ENCODE data around the gene COL27A1.

Gene COL27A1

DNA sequence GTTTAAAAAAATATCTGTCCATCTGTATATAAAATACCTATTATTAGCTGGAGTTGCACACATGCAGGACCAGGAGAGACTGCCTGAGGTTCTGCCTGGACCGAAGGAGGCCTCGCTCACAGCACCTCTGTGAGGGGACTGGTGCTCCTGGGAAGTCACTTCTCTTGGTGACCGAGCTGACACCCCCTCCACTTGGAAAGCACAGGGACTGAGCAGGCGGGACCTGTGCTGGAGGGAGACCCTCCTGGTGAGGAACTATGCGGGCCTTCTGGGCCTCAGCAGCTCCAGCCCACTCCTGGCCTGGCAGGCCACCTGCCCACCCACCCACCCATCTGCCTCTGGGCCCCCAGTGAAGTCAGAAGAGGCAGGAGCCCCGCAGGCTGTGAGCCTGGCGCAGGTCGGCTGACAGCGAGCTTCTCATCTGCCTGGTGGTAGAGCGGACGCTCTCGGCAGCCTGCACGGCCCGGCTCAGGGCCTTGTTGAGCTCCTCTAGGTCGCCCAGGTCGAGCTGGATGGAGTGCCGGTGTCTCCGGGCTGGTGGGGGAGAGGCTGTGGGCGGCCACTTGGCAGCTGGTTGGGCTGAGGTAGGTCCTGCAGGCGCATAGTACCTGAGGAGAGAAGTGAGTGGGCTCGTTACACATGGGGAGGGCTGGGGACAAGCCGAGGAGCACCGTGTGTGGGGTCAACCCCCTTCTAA, 181.5 kb downstream of the COL27A1 start:
- TF ChIP-seq POLR2AphosphoS5 (IDR thresholded peaks at IDR 0.05; ENCODE audit: low read depth, low read length) (no peak), FOXP2 (optimal IDR thresholded peaks at IDR 0.05; ENCODE audit: borderline replicate concordance, extremely low read depth, extremely low read length, insufficient read depth) (no peak), SIN3A (IDR thresholded peaks at IDR 0.05; ENCODE audit: borderline replicate concordance, insufficient read depth, low read length) (no peak), TAF1 (IDR thresholded peaks at IDR 0.05; ENCODE audit: borderline replicate concordance, insufficient read depth, low read length) (no peak)
- TF ChIP-seq, protein P1, sequence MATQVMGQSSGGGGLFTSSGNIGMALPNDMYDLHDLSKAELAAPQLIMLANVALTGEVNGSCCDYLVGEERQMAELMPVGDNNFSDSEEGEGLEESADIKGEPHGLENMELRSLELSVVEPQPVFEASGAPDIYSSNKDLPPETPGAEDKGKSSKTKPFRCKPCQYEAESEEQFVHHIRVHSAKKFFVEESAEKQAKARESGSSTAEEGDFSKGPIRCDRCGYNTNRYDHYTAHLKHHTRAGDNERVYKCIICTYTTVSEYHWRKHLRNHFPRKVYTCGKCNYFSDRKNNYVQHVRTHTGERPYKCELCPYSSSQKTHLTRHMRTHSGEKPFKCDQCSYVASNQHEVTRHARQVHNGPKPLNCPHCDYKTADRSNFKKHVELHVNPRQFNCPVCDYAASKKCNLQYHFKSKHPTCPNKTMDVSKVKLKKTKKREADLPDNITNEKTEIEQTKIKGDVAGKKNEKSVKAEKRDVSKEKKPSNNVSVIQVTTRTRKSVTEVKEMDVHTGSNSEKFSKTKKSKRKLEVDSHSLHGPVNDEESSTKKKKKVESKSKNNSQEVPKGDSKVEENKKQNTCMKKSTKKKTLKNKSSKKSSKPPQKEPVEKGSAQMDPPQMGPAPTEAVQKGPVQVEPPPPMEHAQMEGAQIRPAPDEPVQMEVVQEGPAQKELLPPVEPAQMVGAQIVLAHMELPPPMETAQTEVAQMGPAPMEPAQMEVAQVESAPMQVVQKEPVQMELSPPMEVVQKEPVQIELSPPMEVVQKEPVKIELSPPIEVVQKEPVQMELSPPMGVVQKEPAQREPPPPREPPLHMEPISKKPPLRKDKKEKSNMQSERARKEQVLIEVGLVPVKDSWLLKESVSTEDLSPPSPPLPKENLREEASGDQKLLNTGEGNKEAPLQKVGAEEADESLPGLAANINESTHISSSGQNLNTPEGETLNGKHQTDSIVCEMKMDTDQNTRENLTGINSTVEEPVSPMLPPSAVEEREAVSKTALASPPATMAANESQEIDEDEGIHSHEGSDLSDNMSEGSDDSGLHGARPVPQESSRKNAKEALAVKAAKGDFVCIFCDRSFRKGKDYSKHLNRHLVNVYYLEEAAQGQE (IDR thresholded peaks at IDR 0.05; ENCODE audit: insufficient read depth in 1 of 2, low read depth in 2 of 2, low read length in 2 of 2) = no peak

DNA sequence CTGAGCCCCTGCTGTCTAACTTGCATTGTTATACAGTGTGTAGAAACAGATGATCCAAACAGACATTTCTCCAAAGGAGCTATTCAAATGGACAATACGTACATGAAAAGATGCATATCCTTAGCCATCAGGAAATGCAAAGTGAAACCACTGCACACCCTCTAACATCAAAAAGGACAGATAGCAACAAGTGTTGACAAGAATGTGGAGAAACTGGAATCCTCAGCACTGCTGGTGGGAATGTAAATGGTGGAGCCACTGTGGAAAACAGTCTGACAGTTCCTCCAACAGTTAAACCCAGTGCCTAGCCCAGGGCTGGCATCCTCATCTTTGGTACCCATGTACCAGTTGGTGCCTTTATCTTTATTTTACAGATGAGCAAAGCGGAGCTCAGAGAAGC, 182.8 kb downstream of the COL27A1 start:
- TF ChIP-seq FOXP2 (optimal IDR thresholded peaks at IDR 0.05; ENCODE audit: borderline replicate concordance, extremely low read depth, extremely low read length, insufficient read depth) = no peak
- no peak for TF ChIP-seq POLR2AphosphoS5 (IDR thresholded peaks at IDR 0.05; ENCODE audit: low read depth, low read length)
- TF ChIP-seq SIN3A (IDR thresholded peaks at IDR 0.05; ENCODE audit: borderline replicate concordance, insufficient read depth, low read length) = no peak
- no peak for TF ChIP-seq TAF1 (IDR thresholded peaks at IDR 0.05; ENCODE audit: borderline replicate concordance, insufficient read depth, low read length)
- TF ChIP-seq, protein P1 (IDR thresholded peaks at IDR 0.05; ENCODE audit: insufficient read depth in 1 of 2, low read depth in 2 of 2, low read length in 2 of 2) = no peak

DNA sequence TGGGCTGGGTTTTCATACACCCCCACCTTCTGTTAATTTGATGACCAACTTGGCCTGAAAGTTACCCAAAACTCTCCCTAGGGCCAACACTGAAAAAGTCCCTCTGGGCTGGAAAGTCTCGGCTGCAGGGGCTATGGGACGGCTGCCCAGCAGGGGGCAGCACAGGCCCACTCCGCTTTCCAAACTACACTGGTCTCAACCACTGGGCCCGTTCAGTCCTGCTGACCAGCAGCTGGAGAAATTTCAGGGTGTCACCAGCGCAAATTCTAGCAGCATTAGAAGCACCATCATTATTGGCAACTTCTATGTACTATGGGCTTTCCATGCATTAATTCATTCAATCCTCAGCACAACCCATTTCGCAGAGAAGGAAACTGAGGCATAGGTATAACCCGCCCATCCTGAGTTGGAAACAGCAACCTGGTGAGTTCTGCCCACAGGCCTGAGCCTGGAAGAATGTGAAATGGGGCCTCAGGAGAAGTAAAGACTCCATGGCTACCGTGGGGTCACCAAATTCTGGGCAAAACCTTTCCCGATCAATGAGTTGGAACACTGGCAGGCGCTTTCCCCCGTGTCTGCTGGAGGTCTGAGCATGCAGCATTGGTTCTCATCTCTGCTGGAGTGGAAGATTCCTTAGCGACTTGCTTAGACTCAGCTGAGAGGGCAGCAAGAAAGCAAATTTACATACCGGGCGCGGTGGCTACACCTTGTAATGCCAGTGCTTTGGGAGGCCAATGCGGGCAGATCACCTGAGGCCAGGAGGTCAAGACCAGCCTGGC, 184.0 kb downstream of the COL27A1 start:
- no peak for TF ChIP-seq POLR2AphosphoS5 (IDR thresholded peaks at IDR 0.05; ENCODE audit: low read depth, low read length)
- no peak for TF ChIP-seq TAF1 (IDR thresholded peaks at IDR 0.05; ENCODE audit: borderline replicate concordance, insufficient read depth, low read length)
- no peak for TF ChIP-seq SIN3A (IDR thresholded peaks at IDR 0.05; ENCODE audit: borderline replicate concordance, insufficient read depth, low read length)
- TF ChIP-seq, protein P1 (IDR thresholded peaks at IDR 0.05; ENCODE audit: insufficient read depth in 1 of 2, low read depth in 2 of 2, low read length in 2 of 2) = no peak
- TF ChIP-seq FOXP2 (optimal IDR thresholded peaks at IDR 0.05; ENCODE audit: borderline replicate concordance, extremely low read depth, extremely low read length, insufficient read depth) = no peak

DNA sequence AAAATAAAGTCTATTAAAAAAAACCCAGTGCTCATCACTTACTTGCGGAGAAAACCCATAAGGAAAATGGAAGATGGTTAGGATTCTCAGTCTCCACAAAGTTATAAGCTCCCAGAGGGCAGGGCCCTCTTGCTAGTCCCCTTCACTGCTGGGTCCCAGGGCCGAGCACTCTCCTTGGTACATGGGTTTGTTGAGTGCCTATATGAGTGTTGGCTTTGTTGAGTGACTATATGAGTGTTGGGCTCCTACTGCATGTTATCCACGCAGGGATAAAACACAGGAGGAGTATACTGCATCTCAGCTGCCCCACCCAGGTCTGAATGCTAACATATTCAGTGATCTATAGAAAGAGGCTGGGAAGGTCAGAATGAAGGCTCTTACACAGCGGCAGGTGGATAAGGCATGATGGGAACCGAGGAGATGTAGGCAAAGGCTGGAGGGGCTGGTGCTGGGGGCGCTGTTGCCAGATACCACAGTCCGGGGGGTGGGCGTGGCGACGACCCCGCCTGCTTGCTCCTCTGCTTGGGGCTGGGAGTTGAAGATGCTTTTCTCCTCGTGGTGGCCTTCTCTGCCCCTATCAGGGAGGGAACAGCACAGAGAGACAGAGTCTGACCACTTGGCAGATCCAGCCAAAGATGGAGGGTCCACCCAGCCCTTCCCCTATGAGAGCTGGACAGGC, 186.0 kb downstream of the COL27A1 start:
- TF ChIP-seq, protein P1 (IDR thresholded peaks at IDR 0.05; ENCODE audit: insufficient read depth in 1 of 2, low read depth in 2 of 2, low read length in 2 of 2) = no peak
- no peak for TF ChIP-seq SIN3A (IDR thresholded peaks at IDR 0.05; ENCODE audit: borderline replicate concordance, insufficient read depth, low read length)
- no peak for TF ChIP-seq TAF1 (IDR thresholded peaks at IDR 0.05; ENCODE audit: borderline replicate concordance, insufficient read depth, low read length)
- TF ChIP-seq POLR2AphosphoS5 (IDR thresholded peaks at IDR 0.05; ENCODE audit: low read depth, low read length) = no peak
- no peak for TF ChIP-seq FOXP2 (optimal IDR thresholded peaks at IDR 0.05; ENCODE audit: borderline replicate concordance, extremely low read depth, extremely low read length, insufficient read depth)
